ENCODE measurements around the gene IL22. TPM values are rescaled to one million over a fixed set of nuclear protein-coding genes. Genes with fewer than 3 reads are reported as not detected.

The IL22 gene
- total RNA-seq, 2 experiments from 2014 or later = not detected

DNA sequence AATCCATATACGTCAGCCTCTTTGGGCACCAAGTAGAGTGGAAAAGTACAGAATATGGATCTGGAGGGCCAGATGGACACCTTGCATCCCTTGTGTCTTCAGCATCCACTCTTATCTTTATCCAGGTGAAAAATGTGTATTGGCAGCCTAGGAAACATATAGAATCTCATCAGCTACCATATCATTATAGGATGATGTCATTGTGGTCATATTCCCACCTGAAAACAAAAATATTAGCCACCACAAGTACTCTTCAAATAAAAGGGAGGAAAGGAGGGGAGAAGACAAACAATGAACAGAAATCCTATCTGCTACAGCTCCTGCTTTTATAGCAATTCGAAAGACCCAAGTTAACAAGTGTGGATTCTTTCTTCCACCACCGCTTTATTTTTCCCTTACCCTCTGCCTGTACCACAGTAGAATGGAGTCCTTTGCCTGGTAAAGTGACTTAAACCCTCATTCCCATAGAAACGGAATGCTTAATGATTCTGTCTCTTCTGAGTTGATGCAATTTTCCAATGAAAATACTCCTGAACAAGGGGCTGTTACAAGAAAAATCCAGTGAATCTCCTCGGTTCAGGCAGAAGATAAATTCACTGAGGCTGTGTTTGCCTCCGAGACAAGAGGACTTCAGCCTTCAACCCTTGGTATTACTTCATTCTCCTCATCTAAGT is 14.0 kb downstream of the IL22 start:
- Histone ChIP-seq H3K4me2 (ENCODE audit: low read length) (no peak overlapping the region), H4K20me1 (ENCODE audit: insufficient read depth, low read length) (no peaks in the 10 kb centered on the region), H2AFZ (ENCODE audit: low read length) (no peak overlapping the region), H3K4me1 (ENCODE audit: insufficient read depth, low read length, poor library complexity, severe bottlenecking) (peaks cover 30% of the 10 kb centered on the region), H3K9me2 (ENCODE audit: insufficient read depth, low read length) (no peaks in the 10 kb centered on the region), H3K36me3 (ENCODE audit: insufficient read depth, low read length) (no peaks in the 10 kb centered on the region), H3K4me3 (ENCODE audit: low read depth, low read length, poor library complexity, severe bottlenecking) (no peak overlapping the region), H3K9me3 (ENCODE audit: low read length) (no peaks in the 10 kb centered on the region), H3K79me2 (ENCODE audit: insufficient read depth, low read depth, low read length) (no peaks in the 10 kb centered on the region), H3K27ac (ENCODE audit: low read depth, low read length, poor library complexity, severe bottlenecking) (no peak overlapping the region)
- CTCF ChIA-PET (ENCODE audit: unreplicated experiment) = no interaction called here
- DNase-seq (ENCODE audit: low spot score) = no peak
- intact Hi-C loops (cut with micrococcal nuclease; ENCODE audit: unreplicated experiment) = no loop called here
- BruUV-seq (replicated peaks) = no TSS peak
- no peak for TF ChIP-seq EZH2phosphoT487 (IDR thresholded peaks at IDR 0.05; ENCODE audit: borderline replicate concordance, low read depth, low read length)
- TF ChIP-seq, protein P1, sequence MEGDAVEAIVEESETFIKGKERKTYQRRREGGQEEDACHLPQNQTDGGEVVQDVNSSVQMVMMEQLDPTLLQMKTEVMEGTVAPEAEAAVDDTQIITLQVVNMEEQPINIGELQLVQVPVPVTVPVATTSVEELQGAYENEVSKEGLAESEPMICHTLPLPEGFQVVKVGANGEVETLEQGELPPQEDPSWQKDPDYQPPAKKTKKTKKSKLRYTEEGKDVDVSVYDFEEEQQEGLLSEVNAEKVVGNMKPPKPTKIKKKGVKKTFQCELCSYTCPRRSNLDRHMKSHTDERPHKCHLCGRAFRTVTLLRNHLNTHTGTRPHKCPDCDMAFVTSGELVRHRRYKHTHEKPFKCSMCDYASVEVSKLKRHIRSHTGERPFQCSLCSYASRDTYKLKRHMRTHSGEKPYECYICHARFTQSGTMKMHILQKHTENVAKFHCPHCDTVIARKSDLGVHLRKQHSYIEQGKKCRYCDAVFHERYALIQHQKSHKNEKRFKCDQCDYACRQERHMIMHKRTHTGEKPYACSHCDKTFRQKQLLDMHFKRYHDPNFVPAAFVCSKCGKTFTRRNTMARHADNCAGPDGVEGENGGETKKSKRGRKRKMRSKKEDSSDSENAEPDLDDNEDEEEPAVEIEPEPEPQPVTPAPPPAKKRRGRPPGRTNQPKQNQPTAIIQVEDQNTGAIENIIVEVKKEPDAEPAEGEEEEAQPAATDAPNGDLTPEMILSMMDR (conservative IDR thresholded peaks at IDR 0.05; ENCODE audit: low read length) = no peak
- POLR2A ChIA-PET = interaction anchor here (0.6 kb wide), 2 partner anchors 21 to 938 kb away, joined by 4 read pairs; no protein-coding TSS in a partner anchor

DNA sequence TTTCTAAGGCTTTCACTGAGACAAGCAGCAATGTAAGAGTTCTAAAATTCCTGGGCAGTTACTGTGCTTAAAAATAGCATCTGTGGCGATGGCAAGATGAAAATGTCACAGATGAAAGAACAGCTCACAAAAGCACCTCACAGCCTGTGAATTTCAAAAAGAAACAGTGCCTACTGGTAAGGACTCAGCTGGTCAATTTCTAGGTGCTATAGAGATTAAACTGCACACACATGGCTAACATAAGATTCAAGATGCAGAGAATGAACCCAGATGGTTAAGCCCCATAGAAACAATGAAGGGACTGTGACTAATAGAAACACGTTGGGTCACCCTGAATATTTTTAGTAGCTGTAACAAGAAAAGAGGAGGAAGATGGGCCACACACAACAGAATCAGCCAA is 15.8 kb downstream of the IL22 start:
- ChIA-PET POLR2A (interaction anchor here (1.0 to 1.3 kb wide), 2 partner anchors 94 to 175 kb away, joined by 3 read pairs; partner anchors contain the start of gene MDM1), CTCF (ENCODE audit: unreplicated experiment) (no interaction called here)
- no peaks in the 10 kb centered on the region for H3K9me3 ChIP-seq (ENCODE audit: low read length)
- intact Hi-C loops (cut with micrococcal nuclease; ENCODE audit: unreplicated experiment) = no loop called here
- TF ChIP-seq EZH2phosphoT487 (IDR thresholded peaks at IDR 0.05; ENCODE audit: borderline replicate concordance, low read depth, low read length) = no peak
- TF ChIP-seq, protein P1 (conservative IDR thresholded peaks at IDR 0.05; ENCODE audit: low read length) = no peak
- no peak overlapping the region for H3K27ac ChIP-seq (ENCODE audit: low read depth, low read length, poor library complexity, severe bottlenecking)
- H3K9me2 ChIP-seq (ENCODE audit: insufficient read depth, low read length) = no peaks in the 10 kb centered on the region
- peaks cover 30% of the 10 kb centered on the region for H3K4me1 ChIP-seq (ENCODE audit: insufficient read depth, low read length, poor library complexity, severe bottlenecking)
- no peaks in the 10 kb centered on the region for H4K20me1 ChIP-seq (ENCODE audit: insufficient read depth, low read length)
- H3K4me2 ChIP-seq (ENCODE audit: low read length) = peak overlapping the region; percentile 74
- DNase-seq (ENCODE audit: low spot score) = no peak
- no peak overlapping the region for H3K4me3 ChIP-seq (ENCODE audit: low read depth, low read length, poor library complexity, severe bottlenecking)
- H3K36me3 ChIP-seq (ENCODE audit: insufficient read depth, low read length) = no peaks in the 10 kb centered on the region
- H2AFZ ChIP-seq (ENCODE audit: low read length) = peak overlapping the region; percentile 87; the same call in 1 of the 2 replicates
- BruUV-seq (replicated peaks) = no TSS peak
- H3K79me2 ChIP-seq (ENCODE audit: insufficient read depth, low read depth, low read length) = no peaks in the 10 kb centered on the region

- Histone ChIP-seq H3K36me3 (ENCODE audit: insufficient read depth, low read length) (no peaks in the 10 kb centered on the region), H4K20me1 (ENCODE audit: insufficient read depth, low read length) (no peaks in the 10 kb centered on the region), H3K4me2 (ENCODE audit: low read length) (peak overlapping the region; percentile 74), H3K4me3 (ENCODE audit: low read depth, low read length, poor library complexity, severe bottlenecking) (peak overlapping the region; percentile 57), H3K9me3 (ENCODE audit: low read length) (no peaks in the 10 kb centered on the region), H3K4me1 (ENCODE audit: insufficient read depth, low read length, poor library complexity, severe bottlenecking) (peaks cover 30% of the 10 kb centered on the region), H3K27ac (ENCODE audit: low read depth, low read length, poor library complexity, severe bottlenecking) (no peak overlapping the region), H2AFZ (ENCODE audit: low read length) (peak overlapping the region; percentile 87), H3K79me2 (ENCODE audit: insufficient read depth, low read depth, low read length) (no peaks in the 10 kb centered on the region), H3K9me2 (ENCODE audit: insufficient read depth, low read length) (no peaks in the 10 kb centered on the region)
- ChIA-PET CTCF (ENCODE audit: unreplicated experiment) (no interaction called here), POLR2A (interaction anchor here (1.0 to 1.3 kb wide), 2 partner anchors 95 to 174 kb away, joined by 3 read pairs; partner anchors contain the start of gene MDM1)
- no peak for TF ChIP-seq EZH2phosphoT487 (IDR thresholded peaks at IDR 0.05; ENCODE audit: borderline replicate concordance, low read depth, low read length)
- TF ChIP-seq, protein P1 (conservative IDR thresholded peaks at IDR 0.05; ENCODE audit: low read length) = peak; percentile 48; the same call in 1 of the 2 replicates
- intact Hi-C loops (cut with micrococcal nuclease; ENCODE audit: unreplicated experiment) = no loop called here
- DNase-seq (ENCODE audit: low spot score) = no peak
- BruUV-seq (replicated peaks) = no TSS peak
Measured at GRCh38 chr12:68237078-68237477, 16.3 kb downstream of the IL22 start.
